Measurements from ENCODE around the gene EXD3.

GRCh38 chr9:137305798-137306065 is 117.2 kb downstream of the EXD3 start:
- TF ChIP-seq, protein P1, sequence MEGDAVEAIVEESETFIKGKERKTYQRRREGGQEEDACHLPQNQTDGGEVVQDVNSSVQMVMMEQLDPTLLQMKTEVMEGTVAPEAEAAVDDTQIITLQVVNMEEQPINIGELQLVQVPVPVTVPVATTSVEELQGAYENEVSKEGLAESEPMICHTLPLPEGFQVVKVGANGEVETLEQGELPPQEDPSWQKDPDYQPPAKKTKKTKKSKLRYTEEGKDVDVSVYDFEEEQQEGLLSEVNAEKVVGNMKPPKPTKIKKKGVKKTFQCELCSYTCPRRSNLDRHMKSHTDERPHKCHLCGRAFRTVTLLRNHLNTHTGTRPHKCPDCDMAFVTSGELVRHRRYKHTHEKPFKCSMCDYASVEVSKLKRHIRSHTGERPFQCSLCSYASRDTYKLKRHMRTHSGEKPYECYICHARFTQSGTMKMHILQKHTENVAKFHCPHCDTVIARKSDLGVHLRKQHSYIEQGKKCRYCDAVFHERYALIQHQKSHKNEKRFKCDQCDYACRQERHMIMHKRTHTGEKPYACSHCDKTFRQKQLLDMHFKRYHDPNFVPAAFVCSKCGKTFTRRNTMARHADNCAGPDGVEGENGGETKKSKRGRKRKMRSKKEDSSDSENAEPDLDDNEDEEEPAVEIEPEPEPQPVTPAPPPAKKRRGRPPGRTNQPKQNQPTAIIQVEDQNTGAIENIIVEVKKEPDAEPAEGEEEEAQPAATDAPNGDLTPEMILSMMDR (IDR thresholded peaks at IDR 0.05): no peak
- no peak for TF ChIP-seq RCOR1 (IDR thresholded peaks at IDR 0.05; ENCODE audit: low read length)
- TF ChIP-seq TAF1 (IDR thresholded peaks at IDR 0.05; ENCODE audit: borderline replicate concordance, low read depth, low read length): no peak
- TF ChIP-seq YY1 (IDR thresholded peaks at IDR 0.05; ENCODE audit: low read depth): no peak
- TF ChIP-seq, protein P2, sequence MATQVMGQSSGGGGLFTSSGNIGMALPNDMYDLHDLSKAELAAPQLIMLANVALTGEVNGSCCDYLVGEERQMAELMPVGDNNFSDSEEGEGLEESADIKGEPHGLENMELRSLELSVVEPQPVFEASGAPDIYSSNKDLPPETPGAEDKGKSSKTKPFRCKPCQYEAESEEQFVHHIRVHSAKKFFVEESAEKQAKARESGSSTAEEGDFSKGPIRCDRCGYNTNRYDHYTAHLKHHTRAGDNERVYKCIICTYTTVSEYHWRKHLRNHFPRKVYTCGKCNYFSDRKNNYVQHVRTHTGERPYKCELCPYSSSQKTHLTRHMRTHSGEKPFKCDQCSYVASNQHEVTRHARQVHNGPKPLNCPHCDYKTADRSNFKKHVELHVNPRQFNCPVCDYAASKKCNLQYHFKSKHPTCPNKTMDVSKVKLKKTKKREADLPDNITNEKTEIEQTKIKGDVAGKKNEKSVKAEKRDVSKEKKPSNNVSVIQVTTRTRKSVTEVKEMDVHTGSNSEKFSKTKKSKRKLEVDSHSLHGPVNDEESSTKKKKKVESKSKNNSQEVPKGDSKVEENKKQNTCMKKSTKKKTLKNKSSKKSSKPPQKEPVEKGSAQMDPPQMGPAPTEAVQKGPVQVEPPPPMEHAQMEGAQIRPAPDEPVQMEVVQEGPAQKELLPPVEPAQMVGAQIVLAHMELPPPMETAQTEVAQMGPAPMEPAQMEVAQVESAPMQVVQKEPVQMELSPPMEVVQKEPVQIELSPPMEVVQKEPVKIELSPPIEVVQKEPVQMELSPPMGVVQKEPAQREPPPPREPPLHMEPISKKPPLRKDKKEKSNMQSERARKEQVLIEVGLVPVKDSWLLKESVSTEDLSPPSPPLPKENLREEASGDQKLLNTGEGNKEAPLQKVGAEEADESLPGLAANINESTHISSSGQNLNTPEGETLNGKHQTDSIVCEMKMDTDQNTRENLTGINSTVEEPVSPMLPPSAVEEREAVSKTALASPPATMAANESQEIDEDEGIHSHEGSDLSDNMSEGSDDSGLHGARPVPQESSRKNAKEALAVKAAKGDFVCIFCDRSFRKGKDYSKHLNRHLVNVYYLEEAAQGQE (IDR thresholded peaks at IDR 0.05; ENCODE audit: low read depth, low read length): no peak

Measured in SK-N-SH (cell line).